ENCODE measurements around the gene ENO1.

Gene ENO1

GRCh38 chr1:8818325-8818775 is 60.1 kb downstream of the ENO1 start:
- TF ChIP-seq POLR2AphosphoS5 (IDR thresholded peaks at IDR 0.05; ENCODE audit: borderline replicate concordance, low read depth, low read length), result no peak
- TF ChIP-seq EZH2 (IDR thresholded peaks at IDR 0.05), result no peak
- Histone ChIP-seq H3K27ac (peak overlapping the region; percentile 91), H3K9ac (ENCODE audit: insufficient read length) (peak overlapping the region; percentile 89), H3K36me3 (ENCODE audit: insufficient read depth, low read length) (no peaks in the 10 kb centered on the region), H3K9me3 (ENCODE audit: low read depth, low read length) (no peaks in the 10 kb centered on the region), H3K4me3 (peak overlapping the region; percentile 92)
- peak; percentile 63 for DNase-seq (ENCODE audit: low read depth, low spot score)

- peak; percentile 92 for TF ChIP-seq POLR2AphosphoS5 (IDR thresholded peaks at IDR 0.05; ENCODE audit: borderline replicate concordance, low read depth, low read length)
- TF ChIP-seq FOXP2 (optimal IDR thresholded peaks at IDR 0.05; ENCODE audit: control extremely low read depth, extremely low read length, insufficient read depth), result peak; percentile 63
- no peak for TF ChIP-seq EZH2 (IDR thresholded peaks at IDR 0.05)
- Histone ChIP-seq H3K36me3 (ENCODE audit: insufficient read depth, low read length) (no peaks in the 10 kb centered on the region), H3K9ac (ENCODE audit: insufficient read length) (peak within 1 kb of the TSS; percentile 93), H3K9me3 (ENCODE audit: low read depth, low read length) (no peaks in the 10 kb centered on the region), H3K27ac (peak within 1 kb of the TSS; percentile 91), H3K4me3 (peak within 1 kb of the TSS; percentile 92)
- no peak for DNase-seq (ENCODE audit: low read depth, low spot score)
Observed at GRCh38 chr1:8817412-8818324, 60.8 kb downstream of the ENO1 start, which contains the start of gene RERE. Gene RERE, minus strand, starts transcription at chr1:8817640.

- peak overlapping the region; percentile 89 for H3K27ac ChIP-seq
Observed at GRCh38 chr1:8816831-8817411, 61.6 kb downstream of the ENO1 start.

GRCh38 chr1:8816264-8816663 is 62.2 kb downstream of the ENO1 start:
- no peak for TF ChIP-seq EZH2 (IDR thresholded peaks at IDR 0.05)
- TF ChIP-seq FOXP2 (optimal IDR thresholded peaks at IDR 0.05; ENCODE audit: control extremely low read depth, extremely low read length, insufficient read depth), result no peak
- TF ChIP-seq POLR2AphosphoS5 (IDR thresholded peaks at IDR 0.05; ENCODE audit: borderline replicate concordance, low read depth, low read length), result no peak
- Histone ChIP-seq H3K27ac (peak overlapping the region; percentile 89; the same call in 1 of the 2 replicates), H3K9me3 (ENCODE audit: low read depth, low read length) (no peaks in the 10 kb centered on the region), H3K36me3 (ENCODE audit: insufficient read depth, low read length) (no peaks in the 10 kb centered on the region), H3K9ac (ENCODE audit: insufficient read length) (peak overlapping the region; percentile 93), H3K4me3 (peak overlapping the region; percentile 92)
- no peak for DNase-seq (ENCODE audit: low read depth, low spot score)

More at GRCh38 chr1:8816831-8817411, 61.6 kb downstream of the ENO1 start:
- H3K4me3 ChIP-seq, result peak overlapping the region; percentile 92
- no peak for DNase-seq (ENCODE audit: low read depth, low spot score)
- no peaks in the 10 kb centered on the region for H3K9me3 ChIP-seq (ENCODE audit: low read depth, low read length)
- no peaks in the 10 kb centered on the region for H3K36me3 ChIP-seq (ENCODE audit: insufficient read depth, low read length)
- peak overlapping the region; percentile 93 for H3K9ac ChIP-seq (ENCODE audit: insufficient read length)
- TF ChIP-seq FOXP2 (optimal IDR thresholded peaks at IDR 0.05; ENCODE audit: control extremely low read depth, extremely low read length, insufficient read depth) (no peak), EZH2 (IDR thresholded peaks at IDR 0.05) (no peak), POLR2AphosphoS5 (IDR thresholded peaks at IDR 0.05; ENCODE audit: borderline replicate concordance, low read depth, low read length) (no peak)

GRCh38 chr1:8815582-8816151 is 62.8 kb downstream of the ENO1 start:
- no peaks in the 10 kb centered on the region for H3K9me3 ChIP-seq (ENCODE audit: low read depth, low read length)
- TF ChIP-seq POLR2AphosphoS5 (IDR thresholded peaks at IDR 0.05; ENCODE audit: borderline replicate concordance, low read depth, low read length), result 0 out of 2 replicates have a peak, but pooled peaks have one; percentile 12
- TF ChIP-seq FOXP2 (optimal IDR thresholded peaks at IDR 0.05; ENCODE audit: control extremely low read depth, extremely low read length, insufficient read depth), result no peak
- TF ChIP-seq EZH2 (IDR thresholded peaks at IDR 0.05), result no peak
- DNase-seq (ENCODE audit: low read depth, low spot score), result no peak
- H3K27ac ChIP-seq, result no peak overlapping the region; the same call in 1 of the 2 replicates
- no peaks in the 10 kb centered on the region for H3K36me3 ChIP-seq (ENCODE audit: insufficient read depth, low read length)
- peak overlapping the region; percentile 92 for H3K4me3 ChIP-seq
- peak overlapping the region; percentile 93 for H3K9ac ChIP-seq (ENCODE audit: insufficient read length)

GRCh38 chr1:8814865-8815264 is 63.6 kb downstream of the ENO1 start:
- DNase-seq (ENCODE audit: low read depth, low spot score), result no peak
- H3K9ac ChIP-seq (ENCODE audit: insufficient read length), result no peak overlapping the region
- no peaks in the 10 kb centered on the region for H3K36me3 ChIP-seq (ENCODE audit: insufficient read depth, low read length)
- H3K9me3 ChIP-seq (ENCODE audit: low read depth, low read length), result no peaks in the 10 kb centered on the region
- H3K27ac ChIP-seq, result 0 out of 2 replicates have a peak overlapping the region, but pooled peaks have one; percentile 3
- no peak for TF ChIP-seq POLR2AphosphoS5 (IDR thresholded peaks at IDR 0.05; ENCODE audit: borderline replicate concordance, low read depth, low read length)
- TF ChIP-seq EZH2 (IDR thresholded peaks at IDR 0.05), result no peak
- TF ChIP-seq FOXP2 (optimal IDR thresholded peaks at IDR 0.05; ENCODE audit: control extremely low read depth, extremely low read length, insufficient read depth), result no peak
- peak overlapping the region; percentile 92 for H3K4me3 ChIP-seq

- Histone ChIP-seq H3K9ac (ENCODE audit: insufficient read length) (peak overlapping the region; percentile 34), H3K27ac (0 out of 2 replicates have a peak overlapping the region, but pooled peaks have one; percentile 3), H3K4me3 (peak overlapping the region; percentile 92; the same call in 1 of the 2 replicates), H3K9me3 (ENCODE audit: low read depth, low read length) (no peaks in the 10 kb centered on the region), H3K36me3 (ENCODE audit: insufficient read depth, low read length) (no peaks in the 10 kb centered on the region)
- TF ChIP-seq FOXP2 (optimal IDR thresholded peaks at IDR 0.05; ENCODE audit: control extremely low read depth, extremely low read length, insufficient read depth) (no peak), EZH2 (IDR thresholded peaks at IDR 0.05) (no peak), POLR2AphosphoS5 (IDR thresholded peaks at IDR 0.05; ENCODE audit: borderline replicate concordance, low read depth, low read length) (no peak)
- DNase-seq (ENCODE audit: low read depth, low spot score), result no peak
Observed at GRCh38 chr1:8813991-8814390, 64.5 kb downstream of the ENO1 start.
